Choroid plexus epithelial cell (primary cell): ENCODE measurements around the gene FRYL.
A peak's percentile ranks its signal among the peaks of the same experiment; 100 is the strongest.
"Not testable (repeated sequence)": the region's sequence is repeated elsewhere in the genome, so short reads cannot be mapped to it uniquely, and the experiment has no call there.

Experiments used
- DNase-seq: peaks from one replicate; pipeline ENCODE4 v3.0.0-alpha.2; 2010; ENCODE audit warnings: low read depth
- H3K4me3 ChIP-seq: 2 replicates; pipeline ENCODE4 v1.5.1; 2011; ENCODE audit warnings: low read depth, mild to moderate bottlenecking, control low read depth, low read length, moderate library complexity
- CTCF ChIP-seq: conservative IDR thresholded peaks from 2 replicates; pipeline ENCODE4 v1.5.1; 2011; ENCODE audit warnings: low read depth, mild to moderate bottlenecking, control low read depth, inconsistent platforms, low read length, moderate library complexity

Gene FRYL

GRCh38 chr4:48746608-48747362 is 33.3 kb downstream of the FRYL start:
- no peak overlapping the region for H3K4me3 ChIP-seq
- DNase-seq = no peak
- no peak for TF ChIP-seq CTCF

- DNase-seq, H3K4me3 ChIP-seq: not testable (repeated sequence)
These were observed 34.9 kb downstream of the FRYL start for GRCh38 chr4:48745223-48745622.

GRCh38 chr4:48742412-48742811 is 37.7 kb downstream of the FRYL start:
- no peak for TF ChIP-seq CTCF
- H3K4me3 ChIP-seq = no peak overlapping the region
- DNase-seq = peak; percentile 13

GRCh38 chr4:48739560-48740019 is 40.5 kb downstream of the FRYL start:
- no peak overlapping the region for H3K4me3 ChIP-seq
- TF ChIP-seq CTCF = no peak
- no peak for DNase-seq

GRCh38 chr4:48738856-48739255 is 41.2 kb downstream of the FRYL start:
- no peak overlapping the region for H3K4me3 ChIP-seq
- no peak for DNase-seq
- TF ChIP-seq CTCF = no peak

- not testable (repeated sequence) for DNase-seq, H3K4me3 ChIP-seq
These were observed 51.1 kb downstream of the FRYL start for GRCh38 chr4:48728906-48729496.

GRCh38 chr4:48727666-48728459 is 52.2 kb downstream of the FRYL start:
- H3K4me3 ChIP-seq = no peak overlapping the region
- no peak for DNase-seq
- TF ChIP-seq CTCF = no peak
